HG02981 (cell line): ENCODE measurements around the gene STK17A.

Experiments used
- ATAC-seq: cut with Tn5 transposase; IDR thresholded peaks from one replicate; pipeline ENCODE4 v1.9.1; 2021; ENCODE audit warnings: mild to moderate bottlenecking, moderate library complexity; ENCODE audit not compliant: unreplicated experiment

The STK17A gene

DNA sequence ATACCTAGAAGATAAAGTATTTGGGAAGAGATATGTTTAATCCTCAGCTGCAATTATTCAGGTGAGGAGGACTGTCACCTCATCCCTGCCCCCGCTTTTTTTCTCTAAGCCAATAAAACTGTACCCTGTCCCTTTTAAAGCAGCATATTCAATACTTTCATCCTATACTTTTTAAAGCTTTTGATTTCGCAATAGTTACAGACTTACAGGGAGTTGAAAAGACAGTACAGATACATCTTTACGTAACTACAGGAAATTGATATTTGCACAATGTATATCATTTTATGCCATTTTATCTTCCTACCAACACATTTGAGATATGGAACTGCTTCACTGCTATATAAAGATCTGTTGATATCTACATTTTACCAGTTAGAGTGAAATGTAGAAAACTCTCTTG, 47.6 kb downstream of the STK17A start:
- no peak for ATAC-seq

DNA sequence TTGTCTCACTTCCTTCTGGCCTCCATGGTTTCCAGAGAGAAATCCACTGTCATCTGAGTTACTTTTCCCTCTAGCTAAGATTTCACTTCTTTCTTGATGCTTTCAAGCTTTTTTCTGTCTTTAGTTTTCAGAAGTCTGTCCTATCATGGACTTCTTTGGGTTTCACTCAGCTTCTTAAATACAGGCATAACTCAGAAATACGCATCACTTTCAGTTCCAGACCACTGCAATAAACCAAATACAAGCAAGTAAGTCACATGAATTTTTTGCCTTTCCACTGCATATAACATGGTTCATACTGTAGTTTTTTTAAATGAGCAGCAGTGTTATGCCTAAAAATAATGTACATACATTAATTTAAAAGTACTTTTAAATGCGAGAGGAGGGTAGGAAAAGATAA, 48.7 kb downstream of the STK17A start:
- no peak for ATAC-seq

DNA sequence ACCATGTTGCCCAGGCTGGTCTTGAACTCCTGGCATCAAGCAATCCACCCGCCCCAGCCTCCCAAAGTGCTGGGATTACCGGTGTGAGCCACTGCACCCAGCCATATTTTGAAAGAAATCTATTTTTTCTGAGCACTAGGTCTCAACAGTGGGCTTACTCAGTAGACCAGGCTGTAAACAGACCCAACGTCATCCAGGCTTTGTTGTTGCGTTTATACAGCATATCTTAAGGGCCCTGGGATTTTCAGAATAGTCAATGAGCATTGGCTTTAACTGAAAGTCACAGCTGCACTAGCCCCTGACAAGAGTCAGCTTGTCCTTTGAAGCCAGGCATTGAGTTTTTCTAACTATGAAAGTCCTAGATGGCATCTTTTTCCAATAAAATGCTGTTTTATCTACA, 49.8 kb downstream of the STK17A start:
- ATAC-seq: no peak

- ATAC-seq: no peak
Observed at GRCh38 chr7:43634384-43634783, 51.5 kb downstream of the STK17A start.

DNA sequence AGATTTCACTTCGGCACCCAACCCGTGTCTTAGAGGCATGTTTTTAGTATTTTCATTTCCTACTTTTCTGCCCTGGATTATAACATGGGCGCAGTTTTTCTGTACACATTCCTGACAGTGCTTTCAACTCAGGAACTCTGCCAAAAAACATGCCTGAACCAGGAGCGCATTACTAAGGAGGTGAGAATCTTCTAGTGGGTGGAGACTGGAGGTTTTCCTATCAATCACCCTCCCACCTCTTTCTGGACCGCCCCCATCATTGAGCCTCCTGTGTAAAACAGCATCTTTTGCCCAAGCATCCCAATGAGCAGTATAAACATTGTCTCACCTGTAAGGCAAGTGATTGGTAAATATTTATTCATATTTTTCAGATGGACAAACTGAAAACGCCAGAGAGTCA, 53.2 kb downstream of the STK17A start:
- ATAC-seq: no peak

GRCh38 chr7:43637114-43637806, 54.4 kb downstream of the STK17A start:
- no peak for ATAC-seq

DNA sequence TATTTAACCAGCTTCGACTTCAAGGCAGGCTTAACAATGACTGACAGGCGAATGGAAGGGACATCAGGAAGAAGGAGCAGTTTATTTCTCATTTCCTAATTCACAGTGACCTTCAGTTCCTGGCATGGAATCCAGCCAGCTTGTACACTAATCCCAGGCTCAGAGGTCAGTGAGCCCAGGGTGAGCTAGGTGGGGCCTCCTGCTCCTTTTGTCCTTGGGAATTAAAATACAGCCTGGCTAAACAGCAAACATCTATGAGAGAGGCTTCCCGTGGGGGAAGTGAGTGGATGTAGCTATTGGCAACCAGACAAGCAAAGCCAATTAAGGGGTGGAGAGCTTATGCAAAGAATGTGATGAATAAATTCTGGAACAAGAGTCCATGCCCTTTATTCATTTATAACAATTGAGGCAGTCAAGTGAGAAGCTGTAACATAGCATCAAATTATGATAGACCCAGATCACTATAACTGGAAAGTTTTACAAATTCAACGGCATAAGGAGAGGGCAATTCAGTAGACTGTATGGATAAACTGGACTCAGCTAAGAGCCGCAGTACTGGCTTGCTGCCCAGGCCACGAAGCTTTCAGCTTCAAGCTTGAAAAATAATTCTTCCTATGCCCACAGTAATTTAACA, 57.1 kb downstream of the STK17A start:
- no peak for ATAC-seq

DNA sequence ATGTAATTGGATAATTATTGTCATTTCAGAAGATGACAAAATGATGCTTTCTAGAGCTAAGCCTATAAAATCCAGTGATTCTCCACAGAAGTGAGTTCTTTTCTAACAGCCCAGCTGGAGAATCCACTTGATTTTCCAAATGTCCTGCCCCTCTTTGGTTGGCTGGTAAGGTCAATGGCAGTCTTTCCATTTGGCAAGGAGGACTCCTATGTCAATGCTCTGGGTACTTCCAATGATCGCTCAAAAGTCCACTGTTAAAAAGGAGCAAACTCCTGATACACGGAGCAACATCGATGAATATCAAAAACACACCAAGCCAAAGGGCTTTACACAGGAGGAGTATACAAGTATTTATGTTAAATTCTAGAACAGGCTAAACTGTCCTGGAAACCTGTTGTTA, 57.8 kb downstream of the STK17A start:
- ATAC-seq: no peak

DNA sequence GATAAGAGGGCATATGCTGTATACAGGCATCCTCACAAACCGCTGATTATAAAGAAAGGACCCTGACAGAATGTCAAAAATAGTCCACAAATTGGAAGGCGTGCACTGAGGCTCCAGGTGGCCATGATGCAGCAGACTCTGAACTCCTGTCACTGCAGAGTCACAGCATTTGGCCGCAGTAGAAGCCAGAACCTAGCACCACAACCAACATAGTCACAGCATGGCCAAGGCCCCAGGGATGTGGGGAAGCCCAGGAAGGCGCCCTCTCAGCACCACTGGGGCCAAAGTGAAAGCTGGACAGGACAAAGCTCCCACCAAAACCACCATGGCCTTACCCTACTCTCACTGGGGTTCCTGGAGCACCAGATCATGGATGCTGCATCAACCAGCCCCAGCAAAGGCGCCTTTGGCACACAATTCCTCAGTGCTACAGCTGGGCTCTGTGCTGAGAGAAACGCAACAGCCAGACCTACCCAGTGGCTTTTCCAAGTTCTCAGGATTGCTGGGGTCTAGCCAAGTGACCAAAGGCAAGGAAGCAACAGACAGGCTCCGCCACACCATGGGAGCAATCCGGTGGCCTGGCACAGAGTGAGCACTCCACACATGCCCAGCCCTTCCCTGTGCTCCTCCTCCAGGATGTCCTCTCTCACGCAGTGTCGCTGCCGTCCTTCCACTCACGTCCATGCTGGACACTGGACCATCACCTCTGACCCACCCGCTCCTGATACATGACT, 60.2 kb downstream of the STK17A start:
- no peak for ATAC-seq

- ATAC-seq: no peak
Observed at GRCh38 chr7:43643846-43644245, 60.9 kb downstream of the STK17A start.

GRCh38 chr7:43645699-43646226, 62.9 kb downstream of the STK17A start:
- no peak for ATAC-seq

GRCh38 chr7:43646603-43647338, 63.9 kb downstream of the STK17A start:
- ATAC-seq: no peak

GRCh38 chr7:43647339-43647672, 64.4 kb downstream of the STK17A start:
- no peak for ATAC-seq

- no peak for ATAC-seq
Observed at GRCh38 chr7:43647673-43648472, 65.0 kb downstream of the STK17A start.

DNA sequence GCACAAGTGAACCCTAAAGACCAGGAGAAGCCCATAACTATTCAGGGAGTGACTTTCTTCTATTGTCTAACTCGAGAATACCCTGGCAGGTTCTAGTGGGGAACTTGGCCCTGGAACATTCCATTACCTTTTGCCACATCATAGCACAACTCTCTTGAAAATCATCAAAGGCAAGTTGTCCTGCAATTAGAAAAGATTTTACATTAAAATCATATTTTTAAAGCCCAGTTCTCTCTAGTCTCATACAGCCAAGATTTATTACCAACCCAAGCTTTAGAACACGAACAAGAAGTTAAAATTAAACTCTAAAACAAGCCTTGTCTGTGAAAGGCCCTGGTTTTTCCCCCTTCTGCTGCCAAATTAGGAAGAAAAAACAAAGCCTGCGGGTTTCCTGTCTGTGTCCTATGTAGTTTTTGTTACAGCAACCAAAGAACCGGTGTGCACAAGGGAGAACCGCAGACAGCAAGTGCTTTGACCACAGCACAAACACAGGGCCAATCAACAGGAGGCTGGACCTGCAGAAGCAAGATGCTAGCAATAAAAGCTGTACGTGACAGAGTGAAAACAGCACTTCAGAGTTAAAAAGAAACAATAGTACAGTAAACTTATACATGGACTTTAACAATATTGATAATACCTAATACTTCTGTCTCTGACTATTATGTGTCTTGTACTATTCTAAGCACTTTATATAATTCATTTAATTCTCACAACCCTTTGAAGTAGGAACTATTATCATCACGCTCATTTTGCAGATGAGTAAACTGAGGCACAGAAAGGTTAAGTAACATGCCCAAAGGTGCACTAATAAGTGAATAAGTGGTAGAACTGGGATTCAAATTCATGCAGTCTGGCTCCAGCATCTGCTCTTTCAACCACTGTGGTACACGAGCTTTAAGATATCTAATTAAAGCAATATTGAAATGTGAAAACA, 65.8 kb downstream of the STK17A start:
- ATAC-seq: peak; percentile 57

DNA sequence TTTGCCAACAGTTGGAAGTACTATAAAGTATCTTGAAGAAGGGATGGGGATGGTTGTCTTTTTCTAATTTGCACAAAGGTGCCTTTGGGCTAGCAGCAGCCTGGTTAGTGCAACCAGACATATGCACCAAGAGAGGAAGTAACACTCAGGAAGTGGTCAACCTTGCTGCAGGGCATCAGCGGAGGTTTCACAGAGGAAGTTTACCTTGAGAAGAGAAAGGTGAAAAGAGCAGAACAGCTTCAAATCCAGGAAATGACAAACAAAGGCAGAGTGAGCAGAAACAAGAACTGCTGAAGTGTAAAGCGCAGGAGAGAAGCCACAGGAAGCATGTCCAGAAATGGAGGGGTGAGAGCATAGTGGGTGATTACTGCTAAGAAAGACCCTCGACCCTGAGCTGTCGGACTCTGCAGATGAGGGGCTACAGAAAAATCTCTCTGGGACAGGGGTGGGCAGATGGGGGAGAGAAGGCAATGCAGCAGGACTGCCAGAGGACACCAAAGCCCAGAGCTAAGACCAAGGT, 66.9 kb downstream of the STK17A start:
- ATAC-seq: peak; percentile 60

DNA sequence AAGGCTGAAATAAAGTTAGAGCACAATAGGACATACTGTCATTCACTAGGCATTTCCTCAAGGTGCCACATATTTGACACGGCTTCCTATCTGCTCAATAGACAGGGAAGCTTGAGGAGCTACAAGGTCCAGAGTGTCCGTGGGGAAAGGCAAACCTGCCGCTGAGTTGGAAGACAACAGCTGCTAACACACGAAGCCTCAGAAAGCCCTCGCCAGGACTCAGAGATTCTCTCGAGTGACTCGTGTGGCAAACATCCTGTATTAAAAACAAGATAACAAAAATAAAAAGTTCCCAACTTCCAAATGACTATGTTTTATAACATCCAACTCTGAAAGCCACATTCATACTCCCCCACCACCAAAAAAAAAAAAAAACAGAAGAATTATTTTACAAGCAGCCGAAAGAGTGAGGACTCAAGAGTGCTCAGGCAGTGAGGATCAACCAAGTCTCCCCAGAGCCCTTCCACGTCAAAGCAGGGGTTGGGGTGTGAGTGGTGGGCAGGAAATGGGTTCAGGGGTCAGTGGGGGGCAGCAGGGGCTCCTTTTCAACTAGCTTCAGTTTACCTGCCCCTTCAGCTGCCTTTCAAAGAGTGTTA, 67.6 kb downstream of the STK17A start:
- ATAC-seq: no peak

DNA sequence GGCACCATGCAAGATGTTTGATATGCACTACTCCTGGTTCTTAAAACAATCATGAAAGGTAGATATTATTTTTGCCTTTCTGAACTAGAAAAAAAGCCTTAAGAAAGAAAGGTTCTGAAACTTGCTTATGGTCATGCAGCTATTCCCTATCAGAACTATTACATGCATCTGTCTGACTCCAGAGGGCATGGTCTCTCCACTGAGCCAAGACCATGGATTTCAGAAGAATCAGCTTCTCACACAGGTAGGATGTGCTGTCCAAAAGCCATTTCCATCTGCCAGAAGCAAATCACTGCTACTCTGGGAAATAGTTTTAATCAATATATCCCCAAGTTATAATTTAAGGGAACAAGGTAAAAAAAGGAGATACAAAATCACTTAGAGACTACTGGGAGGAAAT, 69.5 kb downstream of the STK17A start:
- no peak for ATAC-seq

GRCh38 chr7:43653466-43653865, 70.6 kb downstream of the STK17A start:
- ATAC-seq: no peak
